ENCODE results near the gene POU4F2. TPM values are rescaled to one million over a fixed set of nuclear protein-coding genes. Genes with fewer than 3 reads are reported as not detected.

POU4F2 gene
- total RNA-seq, 1 donor from 2014 or later: not detected

GRCh38 chr4:146640021-146640464 is 1.4 kb downstream of the POU4F2 start:
- Histone ChIP-seq H3K27ac (ENCODE audit: low read depth, low read length) (no peak overlapping the region), H3K4me1 (ENCODE audit: control insufficient read depth in 3 of 3, insufficient read depth in 3 of 3, low read length in 3 of 3) (peaks cover 2 to 9% (median 3%) of the 10 kb centered on the region in 3 donors), H3K9me3 (ENCODE audit: control insufficient read depth in 3 of 3, low read length in 3 of 3) (peaks cover 0 to 3% (median under 1%) of the 10 kb centered on the region in 3 donors), H3K27me3 (ENCODE audit: control insufficient read depth in 3 of 3, insufficient read depth in 3 of 3, low read length in 3 of 3) (peaks cover 53 to 56% (median 53%) of the 10 kb centered on the region in 3 donors), H3K4me3 (ENCODE audit: low read length in 3 of 3) (no peak overlapping the region), H3K9ac (ENCODE audit: low read depth in 1 of 3, low read length in 3 of 3) (no peak overlapping the region), H3K36me3 (ENCODE audit: control insufficient read depth in 3 of 3, insufficient read depth in 3 of 3, low read length in 3 of 3) (no peaks in the 10 kb centered on the region)

- no peaks in the 10 kb centered on the region for H3K36me3 ChIP-seq (ENCODE audit: control insufficient read depth in 3 of 3, insufficient read depth in 3 of 3, low read length in 3 of 3)
- no peak overlapping the region for H3K4me3 ChIP-seq (ENCODE audit: low read length in 3 of 3)
- H3K9me3 ChIP-seq (ENCODE audit: control insufficient read depth in 3 of 3, low read length in 3 of 3): peaks cover 0 to 3% (median 0%) of the 10 kb centered on the region in 3 donors
- no peak overlapping the region for H3K9ac ChIP-seq (ENCODE audit: low read depth in 1 of 3, low read length in 3 of 3)
- peaks cover 52 to 54% (median 53%) of the 10 kb centered on the region in 3 donors for H3K27me3 ChIP-seq (ENCODE audit: control insufficient read depth in 3 of 3, insufficient read depth in 3 of 3, low read length in 3 of 3)
- H3K27ac ChIP-seq (ENCODE audit: low read depth, low read length): no peak overlapping the region
- H3K4me1 ChIP-seq (ENCODE audit: control insufficient read depth in 3 of 3, insufficient read depth in 3 of 3, low read length in 3 of 3): peaks cover 2 to 9% (median 3%) of the 10 kb centered on the region in 3 donors
These were observed 1.9 kb downstream of the POU4F2 start for GRCh38 chr4:146640465-146641061.

- Histone ChIP-seq H3K27ac (ENCODE audit: low read depth, low read length) (no peak overlapping the region), H3K9me3 (ENCODE audit: control insufficient read depth in 3 of 3, low read length in 3 of 3) (peaks cover 0 to 3% (median 0%) of the 10 kb centered on the region in 3 donors), H3K36me3 (ENCODE audit: control insufficient read depth in 3 of 3, insufficient read depth in 3 of 3, low read length in 3 of 3) (no peaks in the 10 kb centered on the region), H3K4me1 (ENCODE audit: control insufficient read depth in 3 of 3, insufficient read depth in 3 of 3, low read length in 3 of 3) (peaks cover 2 to 9% (median 3%) of the 10 kb centered on the region in 3 donors), H3K27me3 (ENCODE audit: control insufficient read depth in 3 of 3, insufficient read depth in 3 of 3, low read length in 3 of 3) (peaks cover 51 to 64% (median 53%) of the 10 kb centered on the region in 3 donors), H3K9ac (ENCODE audit: low read depth in 1 of 3, low read length in 3 of 3) (no peak overlapping the region), H3K4me3 (ENCODE audit: low read length in 3 of 3) (no peak overlapping the region)
These were observed 3.1 kb downstream of the POU4F2 start for GRCh38 chr4:146641762-146642161.

GRCh38 chr4:146643812-146644401 is 5.2 kb downstream of the POU4F2 start:
- Histone ChIP-seq H3K9ac (ENCODE audit: low read depth in 1 of 3, low read length in 3 of 3) (no peak overlapping the region), H3K4me3 (ENCODE audit: low read length in 3 of 3) (no peak overlapping the region), H3K36me3 (ENCODE audit: control insufficient read depth in 3 of 3, insufficient read depth in 3 of 3, low read length in 3 of 3) (no peaks in the 10 kb centered on the region), H3K27me3 (ENCODE audit: control insufficient read depth in 3 of 3, insufficient read depth in 3 of 3, low read length in 3 of 3) (peaks cover 43 to 66% (median 51%) of the 10 kb centered on the region in 3 donors), H3K4me1 (ENCODE audit: control insufficient read depth in 3 of 3, insufficient read depth in 3 of 3, low read length in 3 of 3) (peaks cover 2 to 4% (median 3%) of the 10 kb centered on the region in 3 donors), H3K27ac (ENCODE audit: low read depth, low read length) (no peak overlapping the region), H3K9me3 (ENCODE audit: control insufficient read depth in 3 of 3, low read length in 3 of 3) (peaks cover 0 to 3% (median 0%) of the 10 kb centered on the region in 3 donors)

GRCh38 chr4:146645921-146646320 is 7.2 kb downstream of the POU4F2 start:
- no peaks in the 10 kb centered on the region for H3K4me1 ChIP-seq (ENCODE audit: control insufficient read depth in 3 of 3, insufficient read depth in 3 of 3, low read length in 3 of 3)
- no peaks in the 10 kb centered on the region for H3K36me3 ChIP-seq (ENCODE audit: control insufficient read depth in 3 of 3, insufficient read depth in 3 of 3, low read length in 3 of 3)
- H3K27me3 ChIP-seq (ENCODE audit: control insufficient read depth in 3 of 3, insufficient read depth in 3 of 3, low read length in 3 of 3): peaks cover 39 to 64% (median 46%) of the 10 kb centered on the region in 3 donors
- H3K4me3 ChIP-seq (ENCODE audit: low read length in 3 of 3): no peak overlapping the region
- no peak overlapping the region for H3K9ac ChIP-seq (ENCODE audit: low read depth in 1 of 3, low read length in 3 of 3)
- no peak overlapping the region for H3K27ac ChIP-seq (ENCODE audit: low read depth, low read length)
- H3K9me3 ChIP-seq (ENCODE audit: control insufficient read depth in 3 of 3, low read length in 3 of 3): no peaks in the 10 kb centered on the region

GRCh38 chr4:146646593-146647325 is 8.1 kb downstream of the POU4F2 start:
- Histone ChIP-seq H3K27me3 (ENCODE audit: control insufficient read depth in 3 of 3, insufficient read depth in 3 of 3, low read length in 3 of 3) (peaks cover 37 to 64% (median 45%) of the 10 kb centered on the region in 3 donors), H3K4me3 (ENCODE audit: low read length in 3 of 3) (no peak overlapping the region), H3K9me3 (ENCODE audit: control insufficient read depth in 3 of 3, low read length in 3 of 3) (no peaks in the 10 kb centered on the region), H3K36me3 (ENCODE audit: control insufficient read depth in 3 of 3, insufficient read depth in 3 of 3, low read length in 3 of 3) (no peaks in the 10 kb centered on the region), H3K9ac (ENCODE audit: low read depth in 1 of 3, low read length in 3 of 3) (no peak overlapping the region), H3K4me1 (ENCODE audit: control insufficient read depth in 3 of 3, insufficient read depth in 3 of 3, low read length in 3 of 3) (no peaks in the 10 kb centered on the region), H3K27ac (ENCODE audit: low read depth, low read length) (no peak overlapping the region)

GRCh38 chr4:146647615-146648460 is 9.1 kb downstream of the POU4F2 start:
- Histone ChIP-seq H3K9me3 (ENCODE audit: control insufficient read depth in 3 of 3, low read length in 3 of 3) (no peaks in the 10 kb centered on the region), H3K9ac (ENCODE audit: low read depth in 1 of 3, low read length in 3 of 3) (no peak overlapping the region), H3K36me3 (ENCODE audit: control insufficient read depth in 3 of 3, insufficient read depth in 3 of 3, low read length in 3 of 3) (no peaks in the 10 kb centered on the region), H3K4me1 (ENCODE audit: control insufficient read depth in 3 of 3, insufficient read depth in 3 of 3, low read length in 3 of 3) (no peaks in the 10 kb centered on the region), H3K27me3 (ENCODE audit: control insufficient read depth in 3 of 3, insufficient read depth in 3 of 3, low read length in 3 of 3) (peaks cover 37 to 64% (median 50%) of the 10 kb centered on the region in 3 donors), H3K4me3 (ENCODE audit: low read length in 3 of 3) (no peak overlapping the region), H3K27ac (ENCODE audit: low read depth, low read length) (no peak overlapping the region)

- Histone ChIP-seq H3K4me3 (ENCODE audit: low read length in 3 of 3) (no peak overlapping the region), H3K9me3 (ENCODE audit: control insufficient read depth in 3 of 3, low read length in 3 of 3) (no peaks in the 10 kb centered on the region), H3K4me1 (ENCODE audit: control insufficient read depth in 3 of 3, insufficient read depth in 3 of 3, low read length in 3 of 3) (no peaks in the 10 kb centered on the region), H3K36me3 (ENCODE audit: control insufficient read depth in 3 of 3, insufficient read depth in 3 of 3, low read length in 3 of 3) (no peaks in the 10 kb centered on the region), H3K9ac (ENCODE audit: low read depth in 1 of 3, low read length in 3 of 3) (no peak overlapping the region), H3K27me3 (ENCODE audit: control insufficient read depth in 3 of 3, insufficient read depth in 3 of 3, low read length in 3 of 3) (peaks cover 38 to 65% (median 52%) of the 10 kb centered on the region in 3 donors), H3K27ac (ENCODE audit: low read depth, low read length) (no peak overlapping the region)
These were observed 9.7 kb downstream of the POU4F2 start for GRCh38 chr4:146648461-146648783.

GRCh38 chr4:146649232-146649631 is 10.5 kb downstream of the POU4F2 start:
- Histone ChIP-seq H3K27me3 (ENCODE audit: control insufficient read depth in 3 of 3, insufficient read depth in 3 of 3, low read length in 3 of 3) (peaks cover 41 to 72% (median 54%) of the 10 kb centered on the region in 3 donors), H3K9me3 (ENCODE audit: control insufficient read depth in 3 of 3, low read length in 3 of 3) (no peaks in the 10 kb centered on the region), H3K36me3 (ENCODE audit: control insufficient read depth in 3 of 3, insufficient read depth in 3 of 3, low read length in 3 of 3) (no peaks in the 10 kb centered on the region)

More at GRCh38 chr4:146649232-146649631, 10.5 kb downstream of the POU4F2 start:
- Histone ChIP-seq H3K4me1 (ENCODE audit: control insufficient read depth in 3 of 3, insufficient read depth in 3 of 3, low read length in 3 of 3) (no peaks in the 10 kb centered on the region), H3K27ac (ENCODE audit: low read depth, low read length) (no peak overlapping the region), H3K9ac (ENCODE audit: low read depth in 1 of 3, low read length in 3 of 3) (no peak overlapping the region), H3K4me3 (ENCODE audit: low read length in 3 of 3) (no peak overlapping the region)
